ENCODE measurements around the gene OR10G4.

DNA sequence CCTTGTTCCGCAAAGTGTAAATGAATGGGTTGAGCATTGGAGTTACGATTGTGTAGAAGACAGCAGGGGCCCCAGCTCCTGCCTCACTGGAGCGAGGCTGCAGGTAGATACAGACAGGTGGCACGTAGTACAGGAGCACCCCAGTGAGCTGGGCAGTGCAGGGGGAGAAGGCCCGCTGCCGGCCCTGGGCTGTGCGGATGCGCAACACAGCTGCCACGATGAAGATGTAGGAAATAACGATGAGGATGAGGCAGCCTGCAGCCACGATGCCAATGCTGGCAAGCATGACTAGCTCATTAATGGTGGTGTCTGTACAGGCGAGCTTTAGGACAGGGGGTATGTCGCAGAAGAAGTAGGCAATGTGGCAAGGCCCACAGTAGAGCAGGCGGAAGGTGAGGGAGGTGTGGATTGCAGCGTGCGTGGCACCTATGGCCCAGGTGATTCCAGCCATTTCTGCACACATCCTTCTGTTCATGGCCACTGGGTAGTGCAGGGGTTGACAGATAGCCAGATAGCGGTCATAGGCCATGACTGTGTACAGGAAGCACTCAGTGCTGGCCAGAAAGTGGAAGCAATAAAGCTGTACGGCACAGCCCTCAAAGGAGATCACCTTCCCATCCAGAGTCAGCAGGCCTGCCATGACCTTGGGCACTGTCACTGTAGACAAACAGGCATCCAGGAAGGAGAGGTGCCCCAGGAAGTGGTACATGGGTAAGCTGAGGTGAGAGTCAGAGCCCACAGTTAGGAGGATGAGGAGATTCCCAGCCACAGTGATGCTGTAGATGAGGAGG, 35.8 kb upstream of the OR10G4 start:
- TF ChIP-seq CTCF (IDR thresholded peaks at IDR 0.05), result no peak
- no peak for TF ChIP-seq EP300 (IDR thresholded peaks at IDR 0.05)
- TF ChIP-seq POLR2A (IDR thresholded peaks at IDR 0.05; ENCODE audit: low read depth), result no peak

Data from esophagus muscularis mucosa (tissue), 4 donors.